ENCODE measurements around the gene TAB3. TPM values are rescaled to one million over a fixed set of nuclear protein-coding genes. Genes with fewer than 3 reads are reported as not detected.

Gene TAB3
- total RNA-seq, 4 donors from 2014 or later = 25.5 to 32.8 (median 28.8) TPM

GRCh38 chrX:30887721-30888120 is 1.3 kb downstream of the TAB3 start:
- no peak for TF ChIP-seq CTCF (IDR thresholded peaks at IDR 0.05; ENCODE audit: low read depth)

- TF ChIP-seq CTCF (IDR thresholded peaks at IDR 0.05; ENCODE audit: low read depth) = no peak
Observed at GRCh38 chrX:30887288-30887687, 1.8 kb downstream of the TAB3 start.

- no peak for TF ChIP-seq CTCF (IDR thresholded peaks at IDR 0.05; ENCODE audit: low read depth)
Observed at GRCh38 chrX:30885136-30885535, 3.9 kb downstream of the TAB3 start.

GRCh38 chrX:30883138-30883537 is 5.9 kb downstream of the TAB3 start:
- no peak for TF ChIP-seq CTCF (IDR thresholded peaks at IDR 0.05; ENCODE audit: low read depth)

- TF ChIP-seq CTCF (IDR thresholded peaks at IDR 0.05; ENCODE audit: low read depth) = no peak
Observed at GRCh38 chrX:30881797-30882196, 7.3 kb downstream of the TAB3 start.

- no peak for TF ChIP-seq CTCF (IDR thresholded peaks at IDR 0.05; ENCODE audit: low read depth)
Observed at GRCh38 chrX:30881390-30881789, 7.7 kb downstream of the TAB3 start.

GRCh38 chrX:30880058-30880457 is 9.0 kb downstream of the TAB3 start:
- TF ChIP-seq CTCF (IDR thresholded peaks at IDR 0.05; ENCODE audit: low read depth) = no peak
